ENCODE measurements around the gene ADRA2B.

- peak in 1 of 6 experiments; percentile 11 for TF ChIP-seq CTCF (IDR thresholded peaks at IDR 0.05)
- no peak for TF ChIP-seq POLR2A (IDR thresholded peaks at IDR 0.05)
Measured at GRCh38 chr2:96143848-96144480, 27.6 kb upstream of the ADRA2B start.
